Stomach (tissue), 4 donors: Measurements from ENCODE around the gene KRTAP13-2.

Experiments
- CTCF ChIP-seq, 7 experiments: fragments of 450-650 bp in 4 of 7; fragments of 200-600 bp in 3 of 7; sonication (generic) in 3 of 7; IDR thresholded peaks; one replicate each; pipeline ENCODE4 v1.5.1; 2016 to 2019; ENCODE audit warnings: antibody characterized with exemption in 7 of 7, control low read depth in 2 of 7, mild to moderate bottlenecking in 1 of 7
- POLR2A ChIP-seq, 4 donors: fragments of 450-650 bp; IDR thresholded peaks; one replicate each; pipeline ENCODE4 v1.6.1; 2016; ENCODE audit warnings: antibody characterized with exemption in 4 of 4, control low read depth in 2 of 4, mild to moderate bottlenecking in 1 of 4, moderate library complexity in 1 of 4

- TF ChIP-seq CTCF (IDR thresholded peaks at IDR 0.05), result peak in 3 of 7 experiments; percentile 12 to 44 (median 14)
- no peak for TF ChIP-seq POLR2A (IDR thresholded peaks at IDR 0.05)
Observed at GRCh38 chr21:30408782-30409494, 36.9 kb upstream of the KRTAP13-2 start.
